ENCODE data around the gene CCNJ. TPM values are rescaled to one million over a fixed set of nuclear protein-coding genes. Genes with fewer than 3 reads are reported as not detected.

CCNJ gene
- total and polyA plus RNA-seq, 2 donors (not counting 1 experiment from before 2014, with no cell fraction given), result 2.8 to 8.9 TPM

GRCh38 chr10:96014473-96015102, 28.8 kb upstream of the CCNJ start:
- no CpG with 5 or more reads among the region's 2 CpGs for WGBS (ENCODE audit: insufficient coverage)
- H3K27ac Mint-ChIP-seq, result no peak overlapping the region
- no peak for TF ChIP-seq EZH2 (IDR thresholded peaks at IDR 0.05; ENCODE audit: borderline replicate concordance, insufficient read depth, low read depth, low read length, poor library complexity, severe bottlenecking)
- TF ChIP-seq CTCF (IDR thresholded peaks at IDR 0.05), result no peak

GRCh38 chr10:96017191-96017687, 26.1 kb upstream of the CCNJ start:
- no peak overlapping the region for H2AFZ ChIP-seq (ENCODE audit: insufficient read depth, low read depth, low read length, poor library complexity, severe bottlenecking)
- Mint-ChIP-seq H3K9me3 (ENCODE audit: insufficient read depth) (no peaks in the 10 kb centered on the region), H3K27me3 (no peaks in the 10 kb centered on the region), H3K27ac (no peak overlapping the region), H3K4me3 (no peak overlapping the region), H3K4me1 (peaks cover 4% of the 10 kb centered on the region)
- no peaks in the 10 kb centered on the region for H3K27me3 ChIP-seq (replicated peaks in 1 of 4; ENCODE audit: control extremely low read depth in 1 of 4, control insufficient read depth in 3 of 4, insufficient read depth in 4 of 4, low read length in 3 of 4)
- H3K36me3 ChIP-seq (replicated peaks in 1 of 2; ENCODE audit: control extremely low read depth in 1 of 2, control insufficient read depth in 1 of 2, extremely low read depth in 1 of 2, insufficient read depth in 2 of 2, low read length in 1 of 2), result no peaks in the 10 kb centered on the region
- TF ChIP-seq CTCF (IDR thresholded peaks at IDR 0.05), result peak; percentile 85
- TF ChIP-seq EZH2 (IDR thresholded peaks at IDR 0.05; ENCODE audit: borderline replicate concordance, insufficient read depth, low read depth, low read length, poor library complexity, severe bottlenecking), result no peak
- no peak overlapping the region for H3K27ac ChIP-seq (ENCODE audit: low read length in 2 of 2)
- no peaks in the 10 kb centered on the region for H3K9me3 ChIP-seq (ENCODE audit: control extremely low read depth in 1 of 3, control insufficient read depth in 2 of 3, insufficient read depth in 1 of 3, low read length in 2 of 3)
- no peak overlapping the region for H3K4me2 ChIP-seq (replicated peaks; ENCODE audit: low read depth, low read length, poor library complexity, severe bottlenecking)
- ChIA-PET CTCF (interaction anchor here (0.6 to 5.2 kb wide), 48 partner anchors 9 to 1216 kb away, joined by 3 to 65 read pairs (median 4); partner anchors contain the start of gene DNTT), POLR2A (interaction anchor here (0.5 kb wide), 1 partner anchor 10 kb away, joined by 3 read pairs; no protein-coding TSS in a partner anchor)
- DNase-seq (peak; percentile 74), ATAC-seq (ENCODE audit: low read depth) (peak; percentile 61)
- H3K9ac ChIP-seq (ENCODE audit: low read length), result no peak overlapping the region
- no peaks in the 10 kb centered on the region for H3K79me2 ChIP-seq (ENCODE audit: control insufficient read depth, insufficient read depth, low read length)
- H4K20me1 ChIP-seq (ENCODE audit: control insufficient read depth, insufficient read depth, low read length, poor library complexity, severe bottlenecking), result no peaks in the 10 kb centered on the region
- intact Hi-C loops (cut with micrococcal nuclease), result loop anchor here (1.0 to 5.0 kb wide), 5 partner anchors 72 to 323 kb away; no protein-coding TSS in a partner anchor
- 0% methylated on average over 1 of the region's 5 CpGs for WGBS (ENCODE audit: insufficient coverage)
- H3K4me3 ChIP-seq (ENCODE audit: control extremely low read depth in 1 of 5, extremely low read depth in 1 of 5, insufficient read depth in 1 of 5, low read depth in 2 of 5, low read length in 4 of 5), result no peak overlapping the region
- peaks cover 0 to 5% of the 10 kb centered on the region in 2 donors for H3K4me1 ChIP-seq (ENCODE audit: control insufficient read depth in 2 of 2, insufficient read depth in 2 of 2, low read length in 2 of 2)

More at GRCh38 chr10:96014473-96015102, 28.8 kb upstream of the CCNJ start:
- no peak for DNase-seq
- Histone ChIP-seq H4K20me1 (ENCODE audit: control insufficient read depth, insufficient read depth, low read length, poor library complexity, severe bottlenecking) (no peaks in the 10 kb centered on the region), H3K36me3 (replicated peaks in 1 of 2; ENCODE audit: control extremely low read depth in 1 of 2, control insufficient read depth in 1 of 2, extremely low read depth in 1 of 2, insufficient read depth in 2 of 2, low read length in 1 of 2) (no peaks in the 10 kb centered on the region), H3K79me2 (ENCODE audit: control insufficient read depth, insufficient read depth, low read length) (no peaks in the 10 kb centered on the region), H3K27me3 (replicated peaks in 1 of 4; ENCODE audit: control extremely low read depth in 1 of 4, control insufficient read depth in 3 of 4, insufficient read depth in 4 of 4, low read length in 3 of 4) (no peaks in the 10 kb centered on the region), H3K9me3 (ENCODE audit: control extremely low read depth in 1 of 3, control insufficient read depth in 2 of 3, insufficient read depth in 1 of 3, low read length in 2 of 3) (no peaks in the 10 kb centered on the region), H3K27ac (ENCODE audit: low read length in 2 of 2) (no peak overlapping the region), H3K4me2 (replicated peaks; ENCODE audit: low read depth, low read length, poor library complexity, severe bottlenecking) (no peak overlapping the region), H2AFZ (ENCODE audit: insufficient read depth, low read depth, low read length, poor library complexity, severe bottlenecking) (no peak overlapping the region), H3K9ac (ENCODE audit: low read length) (no peak overlapping the region), H3K4me1 (ENCODE audit: control insufficient read depth in 2 of 2, insufficient read depth in 2 of 2, low read length in 2 of 2) (peaks cover 0 to 5% of the 10 kb centered on the region in 2 donors), H3K4me3 (ENCODE audit: control extremely low read depth in 1 of 5, extremely low read depth in 1 of 5, insufficient read depth in 1 of 5, low read depth in 2 of 5, low read length in 4 of 5) (no peak overlapping the region)
- intact Hi-C loops (cut with micrococcal nuclease), result loop anchor here (5.0 kb wide), 2 partner anchors 213 to 303 kb away; no protein-coding TSS in a partner anchor
- Mint-ChIP-seq H3K9me3 (ENCODE audit: insufficient read depth) (no peaks in the 10 kb centered on the region), H3K4me3 (no peak overlapping the region), H3K27me3 (no peaks in the 10 kb centered on the region), H3K4me1 (peaks cover 4% of the 10 kb centered on the region)
- ATAC-seq (ENCODE audit: low read depth), result no peak
- ChIA-PET CTCF (interaction anchor here (0.6 to 0.7 kb wide), 2 partner anchors 8 to 360 kb away, joined by 3 read pairs; no protein-coding TSS in a partner anchor), POLR2A (no interaction called here)

Data from B cell (primary cell).